Astrocyte of the spinal cord (primary cell): ENCODE results near the gene SGMS2.

Experiments
- DNase-seq: peaks from one replicate; pipeline ENCODE4 v3.0.0; 2011; ENCODE audit warnings: low read depth, low spot score
- H3K4me3 ChIP-seq: 2 replicates; pipeline ENCODE4 v1.5.1; 2011; ENCODE audit warnings: low read depth, mild to moderate bottlenecking, low read length, moderate library complexity
- CTCF ChIP-seq: IDR thresholded peaks from 2 replicates; pipeline ENCODE4 v1.5.1; 2012; ENCODE audit warnings: low read depth, mild to moderate bottlenecking, low read length, inconsistent platforms
- in situ Hi-C: cut with HindIII; loops from 2 replicates; pipeline ENCODE4 v1.10.0; 2017; ENCODE audit warnings: low sequenced_read_pairs

The SGMS2 gene

GRCh38 chr4:107874024-107874423, 49.3 kb downstream of the SGMS2 start:
- in situ Hi-C loops: no loop called here
- no peak overlapping the region for H3K4me3 ChIP-seq
- no peak for DNase-seq
- TF ChIP-seq CTCF: no peak

GRCh38 chr4:107876099-107876498, 51.4 kb downstream of the SGMS2 start:
- DNase-seq: no peak
- TF ChIP-seq CTCF: no peak
- no peak overlapping the region for H3K4me3 ChIP-seq
- in situ Hi-C loops: no loop called here

- in situ Hi-C loops: no loop called here
Observed at GRCh38 chr4:107877361-107877760, 52.6 kb downstream of the SGMS2 start.

GRCh38 chr4:107885865-107886264, 61.1 kb downstream of the SGMS2 start:
- in situ Hi-C loops: no loop called here
- no peak overlapping the region for H3K4me3 ChIP-seq
- no peak for TF ChIP-seq CTCF
- no peak for DNase-seq

More at GRCh38 chr4:107877361-107877760, 52.6 kb downstream of the SGMS2 start:
- DNase-seq: no peak
- H3K4me3 ChIP-seq: no peak overlapping the region
- TF ChIP-seq CTCF: no peak

- no peak overlapping the region for H3K4me3 ChIP-seq
- TF ChIP-seq CTCF: no peak
- in situ Hi-C loops: no loop called here
- no peak for DNase-seq
Observed at GRCh38 chr4:107888237-107888636, 63.5 kb downstream of the SGMS2 start.

- in situ Hi-C loops: no loop called here
- no peak overlapping the region for H3K4me3 ChIP-seq
- no peak for TF ChIP-seq CTCF
- DNase-seq: no peak
Observed at GRCh38 chr4:107890779-107891178, 66.0 kb downstream of the SGMS2 start.

GRCh38 chr4:107891299-107891698, 66.6 kb downstream of the SGMS2 start:
- TF ChIP-seq CTCF: no peak
- no peak for DNase-seq
- in situ Hi-C loops: no loop called here
- no peak overlapping the region for H3K4me3 ChIP-seq
